ENCODE data around the gene CSTPP1. TPM values are rescaled to one million over a fixed set of nuclear protein-coding genes. Genes with fewer than 3 reads are reported as not detected.

The CSTPP1 gene
- total RNA-seq, 4 donors from 2014 or later: 13.3 to 26.4 (median 19.1) TPM

GRCh38 chr11:47061429-47062178 lies 125.0 kb downstream of the CSTPP1 start:
- 82% methylated on average over 3 of the region's 3 CpGs for WGBS
- H3K9me3 ChIP-seq: no peaks in the 10 kb centered on the region

GRCh38 chr11:47062736-47063135 lies 126.2 kb downstream of the CSTPP1 start:
- no peaks in the 10 kb centered on the region for H3K27me3 ChIP-seq
- no peak for DNase-seq (ENCODE audit: extremely low spot score)
- no peaks in the 10 kb centered on the region for H3K9me3 ChIP-seq
- H3K36me3 ChIP-seq: no peaks in the 10 kb centered on the region
- H3K27ac ChIP-seq (replicated peaks in 1 of 4): no peak overlapping the region
- H3K4me3 ChIP-seq: no peak overlapping the region
- H3K4me1 ChIP-seq: no peaks in the 10 kb centered on the region
- 89% methylated on average over 2 of the region's 2 CpGs for WGBS
- intact Hi-C loops (cut with DNase I): no loop called here
- TF ChIP-seq POLR2AphosphoS5 (IDR thresholded peaks at IDR 0.05) (no peak), POLR2A (IDR thresholded peaks at IDR 0.05; ENCODE audit: low read depth) (no peak), CTCF (IDR thresholded peaks at IDR 0.05) (no peak), EP300 (IDR thresholded peaks at IDR 0.05) (no peak)

More at GRCh38 chr11:47061429-47062178, 125.0 kb downstream of the CSTPP1 start:
- intact Hi-C loops (cut with DNase I): no loop called here
- Histone ChIP-seq H3K27me3 (no peaks in the 10 kb centered on the region), H3K27ac (replicated peaks in 1 of 4) (no peak overlapping the region), H3K4me3 (no peak overlapping the region), H3K36me3 (peaks cover 0 to 2% (median 0%) of the 10 kb centered on the region in 4 donors), H3K4me1 (no peaks in the 10 kb centered on the region)
- TF ChIP-seq CTCF (IDR thresholded peaks at IDR 0.05): no peak
- TF ChIP-seq EP300 (IDR thresholded peaks at IDR 0.05): no peak
- no peak for TF ChIP-seq POLR2AphosphoS5 (IDR thresholded peaks at IDR 0.05)
- no peak for TF ChIP-seq POLR2A (IDR thresholded peaks at IDR 0.05; ENCODE audit: low read depth)
- no peak for DNase-seq (ENCODE audit: extremely low spot score)

GRCh38 chr11:47067401-47067800 lies 130.8 kb downstream of the CSTPP1 start:
- Histone ChIP-seq H3K4me1 (peaks cover 0 to 9% (median 6%) of the 10 kb centered on the region in 4 donors), H3K9me3 (no peaks in the 10 kb centered on the region), H3K27me3 (no peaks in the 10 kb centered on the region), H3K36me3 (no peaks in the 10 kb centered on the region), H3K4me3 (no peak overlapping the region), H3K27ac (replicated peaks in 1 of 4) (no peak overlapping the region)
- 90% methylated on average over 4 of the region's 4 CpGs for WGBS
- no peak for DNase-seq (ENCODE audit: extremely low spot score)
- intact Hi-C loops (cut with DNase I): no loop called here
- TF ChIP-seq CTCF (IDR thresholded peaks at IDR 0.05) (no peak), POLR2A (IDR thresholded peaks at IDR 0.05; ENCODE audit: low read depth) (no peak), EP300 (IDR thresholded peaks at IDR 0.05) (no peak), POLR2AphosphoS5 (IDR thresholded peaks at IDR 0.05) (no peak)

- H3K27ac ChIP-seq (replicated peaks in 1 of 4): no peak overlapping the region
Observed at GRCh38 chr11:47070769-47071168, 134.2 kb downstream of the CSTPP1 start.

More at GRCh38 chr11:47070769-47071168, 134.2 kb downstream of the CSTPP1 start:
- intact Hi-C loops (cut with DNase I): no loop called here
- H3K36me3 ChIP-seq: no peaks in the 10 kb centered on the region
- DNase-seq (ENCODE audit: extremely low spot score): no peak
- 93% methylated on average over 1 of the region's 1 CpG for WGBS
- no peaks in the 10 kb centered on the region for H3K27me3 ChIP-seq
- TF ChIP-seq EP300 (IDR thresholded peaks at IDR 0.05): no peak
- no peak for TF ChIP-seq CTCF (IDR thresholded peaks at IDR 0.05)
- TF ChIP-seq POLR2AphosphoS5 (IDR thresholded peaks at IDR 0.05): no peak
- TF ChIP-seq POLR2A (IDR thresholded peaks at IDR 0.05; ENCODE audit: low read depth): no peak
- no peak overlapping the region for H3K4me3 ChIP-seq
- no peaks in the 10 kb centered on the region for H3K9me3 ChIP-seq
- peaks cover 0 to 9% (median 6%) of the 10 kb centered on the region in 4 donors for H3K4me1 ChIP-seq

Measured in esophagus muscularis mucosa (tissue), 4 donors.